Adrenal gland (tissue), 12 donors: ENCODE measurements around the gene TBC1D3B. TPM values are rescaled to one million over a fixed set of nuclear protein-coding genes. Genes with fewer than 3 reads are reported as not detected.

Experiments used
- DNase-seq, 7 donors: peaks; one replicate each; pipeline ENCODE4 v3.0.0-alpha.2; 2019 to 2020
- H3K27ac ChIP-seq, 5 donors: fragments of 200-600 bp; sonication (generic) in 4 of 5; 1 replicate in 3 of 5; 2 replicates in 2 of 5; pipeline versions ENCODE4 v1.5.1 to v1.8.0; 2016 to 2020; ENCODE audit warnings: mild to moderate bottlenecking in 1 of 5
- H3K27me3 ChIP-seq: fragments of 200-600 bp; 2 replicates; pipeline ENCODE4 v1.8.0; 2021
- H3K36me3 ChIP-seq, 2 donors: fragments of 200-600 bp; replicated peaks in 1 of 2; 1 replicate in 1 of 2; 2 replicates in 1 of 2; pipeline versions ENCODE4 v1.5.1 to v1.8.0; 2018 to 2022
- H3K4me1 ChIP-seq, 2 donors: fragments of 200-600 bp; replicated peaks in 1 of 2; 1 replicate in 1 of 2; 2 replicates in 1 of 2; pipeline versions ENCODE4 v1.5.1 to v1.8.0; 2018 to 2021
- H3K4me3 ChIP-seq, 4 donors: fragments of 200-600 bp; sonication (generic) in 3 of 4; one replicate each; pipeline ENCODE4 v1.5.1; 2016 to 2018
- H3K9me3 ChIP-seq, 3 donors: fragments of 200-600 bp; sonication (generic) in 1 of 3; replicated peaks in 1 of 3; 1 replicate in 2 of 3; 2 replicates in 1 of 3; pipeline versions ENCODE4 v1.5.1 to v1.8.0; 2016 to 2021
- CTCF ChIP-seq, 6 experiments: fragments of 450-650 bp in 4 of 6; fragments of 200-600 bp in 2 of 6; sonication (generic) in 1 of 6; IDR thresholded peaks; 1 replicate in 5 of 6; 2 replicates in 1 of 6; pipeline versions ENCODE4 v1.5.1 to v1.8.0; 2016 to 2021; ENCODE audit warnings: antibody characterized with exemption in 6 of 6, mild to moderate bottlenecking in 2 of 6, moderate library complexity in 1 of 6
- POLR2A ChIP-seq, 2 donors: fragments of 450-650 bp; IDR thresholded peaks; one replicate each; pipeline ENCODE4 v1.6.1; 2017; ENCODE audit warnings: antibody characterized with exemption in 2 of 2, mild to moderate bottlenecking in 2 of 2, moderate library complexity in 1 of 2
- WGBS, 4 donors: extraction: QIAGEN DNeasy Blood & Tissue Kit in 2 of 4; methylation state at CpG; one replicate each; pipeline versions ENCODE4 v1.1.5 to v1.1.7; 2013 to 2017; 5-methylcytosine and 5-hydroxymethylcytosine counted together
- intact Hi-C, 2 donors: fragments of 100-400 bp; cut with DNase I; formaldehyde crosslinking; loops; one replicate each; pipeline versions ENCODE4 v1.14.1 to v1.15.0; 2022 to 2023
- polyA plus RNA-seq, 3 donors: library from polyadenylated mRNA; stranded (reverse); fragments of 200-250 nt in 2 of 3; fragments of 350-450 nt in 1 of 3; fragmentation: Illumina TruSeq in 1 of 3; extraction: RNeasy Lipid Tissue Mini Kit (QIAGEN cat#74804) in 1 of 3; gene quantifications; one replicate each; pipeline ENCODE4 v1.2.3, GENCODE V29; 2013 to 2014
- total RNA-seq, 9 donors: library from RNA; depleted of rRNA in 4 of 9; stranded (reverse); fragments of >200 nt in 4 of 9; fragments of 120-200 nt in 1 of 9; fragmentation: NEBNext Ultra II Directional in 1 of 9; extraction: Animal tissue kit (Norgen Biotek cat#: 25700) in 1 of 9; gene quantifications; one replicate each; pipeline versions ENCODE4 v1.1.0 to v1.2.4, GENCODE V29; 2013 to 2023
- donor health status: healthy with polysubstance abuse.
- donor health status: Bipolar disorder and iron deficiency.
- donor health status: DM: yes; HTN: yes; CAD: no.
- donor health status: DM: no; HTN: no; CAD: no.
- donor health status: DM: no; HTN: no; CAD: no.
- donor health status: DM: yes; HTN: yes; CAD: no.

Gene TBC1D3B
- total and polyA plus RNA-seq, 12 donors = 0.39 to 12.9 (median 6.9) TPM; not detected in 3

- intact Hi-C loops = loop anchor here (5.0 to 10.0 kb wide), 3 partner anchors 161 to 288 kb away; partner anchors contain the start of gene CCL16 (in 1 of the 2)
- Histone ChIP-seq H3K4me1 (no peaks in the 10 kb centered on the region), H3K9me3 (no peaks in the 10 kb centered on the region), H3K4me3 (no peak overlapping the region), H3K27me3 (no peaks in the 10 kb centered on the region), H3K36me3 (no peaks in the 10 kb centered on the region), H3K27ac (no peak overlapping the region)
- DNase-seq = no peak
- WGBS, 4 donors = 87 to 93% (median 89%) methylated on average over 8 of the region's 8 CpGs
- TF ChIP-seq POLR2A (IDR thresholded peaks at IDR 0.05) (no peak), CTCF (IDR thresholded peaks at IDR 0.05) (no peak)
These were observed 33.6 kb downstream of the TBC1D3B start for GRCh38 chr17:36142806-36143205.

- intact Hi-C loops = loop anchor here (5.0 to 10.0 kb wide), 3 partner anchors 160 to 287 kb away; partner anchors contain the start of gene CCL16 (in 1 of the 2)
- H3K27me3 ChIP-seq = no peaks in the 10 kb centered on the region
- H3K9me3 ChIP-seq = no peaks in the 10 kb centered on the region
- no peak for DNase-seq
- no peak overlapping the region for H3K4me3 ChIP-seq
- no peaks in the 10 kb centered on the region for H3K36me3 ChIP-seq
- TF ChIP-seq CTCF (IDR thresholded peaks at IDR 0.05) (no peak), POLR2A (IDR thresholded peaks at IDR 0.05) (no peak)
- no peaks in the 10 kb centered on the region for H3K4me1 ChIP-seq
- H3K27ac ChIP-seq = no peak overlapping the region
These were observed 34.2 kb downstream of the TBC1D3B start for GRCh38 chr17:36142235-36142634.

GRCh38 chr17:36136439-36136838 is 40.0 kb downstream of the TBC1D3B start:
- 50 to 87% (median 79%) methylated on average over 1 of the region's 1 CpG for WGBS, 4 donors
- intact Hi-C loops = no loop called here
- no peaks in the 10 kb centered on the region for H3K27me3 ChIP-seq
- H3K27ac ChIP-seq = no peak overlapping the region
- DNase-seq = no peak
- no peaks in the 10 kb centered on the region for H3K9me3 ChIP-seq
- H3K4me1 ChIP-seq = no peaks in the 10 kb centered on the region
- H3K4me3 ChIP-seq = no peak overlapping the region
- H3K36me3 ChIP-seq = no peaks in the 10 kb centered on the region
- TF ChIP-seq CTCF (IDR thresholded peaks at IDR 0.05) (no peak), POLR2A (IDR thresholded peaks at IDR 0.05) (no peak)

- no peaks in the 10 kb centered on the region for H3K9me3 ChIP-seq
- intact Hi-C loops = no loop called here
- H3K27me3 ChIP-seq = no peaks in the 10 kb centered on the region
- H3K27ac ChIP-seq = no peak overlapping the region
- H3K36me3 ChIP-seq = no peaks in the 10 kb centered on the region
- TF ChIP-seq CTCF (IDR thresholded peaks at IDR 0.05) = no peak
- TF ChIP-seq POLR2A (IDR thresholded peaks at IDR 0.05) = no peak
- DNase-seq = no peak
- 42 to 82% (median 74%) methylated on average over 1 of the region's 1 CpG for WGBS, 4 donors
- no peaks in the 10 kb centered on the region for H3K4me1 ChIP-seq
- no peak overlapping the region for H3K4me3 ChIP-seq
These were observed 40.4 kb downstream of the TBC1D3B start for GRCh38 chr17:36136036-36136435.
